HG03045 (cell line): Measurements from ENCODE around the gene CABLES2.

Source experiments
- ATAC-seq: cut with Tn5 transposase; IDR thresholded peaks from one replicate; pipeline ENCODE4 v1.9.1; 2021; ENCODE audit warnings: mild to moderate bottlenecking, moderate library complexity; ENCODE audit not compliant: unreplicated experiment

The CABLES2 gene

GRCh38 chr20:62405108-62405980 lies 1.7 kb downstream of the CABLES2 start:
- ATAC-seq: no peak

DNA sequence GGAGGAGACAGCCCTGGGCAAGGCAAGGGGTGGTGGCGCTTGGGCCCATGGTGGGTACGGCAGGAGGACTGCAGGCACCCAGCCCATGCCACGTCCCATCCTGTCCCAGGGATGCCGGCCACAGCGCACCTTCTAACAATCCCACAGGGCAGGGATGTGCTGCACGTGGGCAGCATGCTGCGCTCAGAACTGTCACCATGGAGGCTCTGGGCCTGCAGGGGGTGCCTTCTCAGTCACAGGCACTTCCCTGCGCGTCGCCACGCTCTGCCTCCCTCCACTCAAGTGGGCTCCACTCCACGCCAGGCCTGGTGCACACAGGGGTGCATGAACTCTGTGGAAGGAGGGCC lies 2.4 kb downstream of the CABLES2 start:
- ATAC-seq: no peak

DNA sequence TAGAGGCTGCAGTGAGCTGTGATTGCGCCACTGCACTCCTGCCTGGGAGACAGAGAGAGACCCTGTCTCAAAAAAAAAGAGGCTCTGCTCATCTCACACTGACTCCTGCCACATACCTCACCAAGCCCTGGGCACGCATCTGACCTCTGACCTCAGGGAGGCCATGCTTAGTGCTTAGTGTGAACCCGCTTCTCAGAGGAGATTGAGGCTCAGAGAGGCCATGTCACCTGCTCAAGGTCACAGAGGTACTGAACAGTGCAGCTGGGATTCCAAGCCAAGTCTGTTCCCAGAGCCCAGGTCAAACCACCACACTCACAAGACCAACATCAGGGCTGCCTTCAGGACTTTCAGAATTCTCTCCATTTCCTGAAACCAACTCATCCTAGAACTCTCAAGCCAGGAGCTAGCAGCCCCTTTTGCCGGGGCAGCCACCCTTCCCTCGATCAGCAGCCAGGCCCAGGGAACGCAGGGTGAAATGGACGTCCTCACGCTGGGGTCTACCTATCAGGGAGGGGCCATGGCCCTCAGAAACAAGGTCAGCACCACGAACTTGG lies 2.9 kb downstream of the CABLES2 start:
- ATAC-seq: no peak

DNA sequence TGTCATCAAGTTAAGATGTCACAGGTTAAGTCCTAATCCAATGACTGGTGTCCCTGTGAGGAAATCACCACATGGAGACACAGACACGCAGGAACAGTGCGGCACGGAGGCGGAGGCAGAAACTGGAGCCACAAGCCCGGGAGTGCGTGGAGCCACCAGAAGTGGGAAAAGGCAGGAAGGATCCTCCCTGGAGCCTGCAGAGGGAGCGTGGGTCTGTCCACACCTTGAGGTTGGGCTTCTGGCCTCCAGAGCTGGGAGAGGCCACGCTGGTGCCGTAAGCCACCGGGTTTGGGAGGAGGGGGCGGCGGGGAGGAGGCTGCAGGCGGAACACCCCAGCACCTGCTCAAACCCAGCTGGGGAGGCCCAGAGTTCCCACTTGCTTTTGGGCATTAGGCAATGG lies 3.8 kb downstream of the CABLES2 start:
- no peak for ATAC-seq

DNA sequence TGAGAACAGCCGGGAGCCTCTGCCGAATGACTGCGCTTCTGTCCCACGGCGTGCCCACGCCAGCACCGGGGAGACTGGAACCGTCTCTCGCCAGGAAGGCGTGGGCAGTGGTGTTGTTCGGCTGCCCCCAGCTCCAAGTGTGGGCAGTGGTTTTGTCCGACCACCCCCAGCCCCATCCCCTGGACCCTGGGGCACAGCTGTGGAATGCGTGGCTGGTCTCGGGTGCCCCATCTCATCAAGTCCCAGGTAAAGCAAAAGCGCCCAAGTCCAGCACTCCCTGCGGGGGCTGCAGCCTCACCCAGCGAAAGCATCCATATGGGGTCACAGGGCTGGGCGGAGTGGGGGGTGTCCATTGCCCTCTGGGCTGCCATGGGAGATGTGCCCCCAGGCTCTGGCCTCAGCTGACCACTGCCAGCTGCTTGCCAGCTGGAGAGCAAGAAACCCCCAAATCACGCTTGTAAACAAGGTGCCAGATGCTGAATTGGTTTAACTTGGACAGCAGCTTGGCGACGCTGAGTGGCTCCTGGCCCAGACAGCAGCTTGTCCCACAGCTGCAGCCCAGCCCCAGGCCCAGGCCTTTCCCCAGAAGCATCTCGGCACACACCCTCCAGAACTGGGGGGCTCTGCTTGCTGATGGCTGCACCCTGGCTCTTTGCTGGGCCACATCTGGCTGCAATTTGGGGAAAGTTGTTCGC lies 4.5 kb downstream of the CABLES2 start:
- ATAC-seq: no peak

DNA sequence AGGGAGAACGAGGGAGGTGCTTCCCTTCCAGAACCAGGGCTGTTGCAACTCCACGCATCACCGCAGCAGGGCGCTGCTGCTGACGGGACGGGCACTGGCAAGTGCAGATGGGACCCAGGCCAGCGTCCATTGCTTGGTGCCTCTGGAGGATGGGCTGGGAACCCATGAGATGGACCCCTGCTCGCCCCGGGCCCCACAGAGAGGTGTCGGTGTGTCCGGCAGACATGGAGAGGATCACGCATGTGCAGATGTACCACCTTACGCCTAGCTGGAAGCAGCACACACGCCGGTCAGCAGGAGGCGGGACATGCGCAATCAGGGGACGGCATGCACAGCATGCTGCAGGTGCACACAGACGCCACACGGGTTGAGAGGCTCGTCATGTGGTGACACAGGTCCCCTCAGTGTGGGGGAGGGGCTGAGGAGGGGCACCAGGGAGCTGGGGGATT lies 5.7 kb downstream of the CABLES2 start:
- ATAC-seq: no peak

GRCh38 chr20:62400541-62400940 lies 6.5 kb downstream of the CABLES2 start:
- no peak for ATAC-seq

- ATAC-seq: no peak
Observed at GRCh38 chr20:62400021-62400420, 7.1 kb downstream of the CABLES2 start.

DNA sequence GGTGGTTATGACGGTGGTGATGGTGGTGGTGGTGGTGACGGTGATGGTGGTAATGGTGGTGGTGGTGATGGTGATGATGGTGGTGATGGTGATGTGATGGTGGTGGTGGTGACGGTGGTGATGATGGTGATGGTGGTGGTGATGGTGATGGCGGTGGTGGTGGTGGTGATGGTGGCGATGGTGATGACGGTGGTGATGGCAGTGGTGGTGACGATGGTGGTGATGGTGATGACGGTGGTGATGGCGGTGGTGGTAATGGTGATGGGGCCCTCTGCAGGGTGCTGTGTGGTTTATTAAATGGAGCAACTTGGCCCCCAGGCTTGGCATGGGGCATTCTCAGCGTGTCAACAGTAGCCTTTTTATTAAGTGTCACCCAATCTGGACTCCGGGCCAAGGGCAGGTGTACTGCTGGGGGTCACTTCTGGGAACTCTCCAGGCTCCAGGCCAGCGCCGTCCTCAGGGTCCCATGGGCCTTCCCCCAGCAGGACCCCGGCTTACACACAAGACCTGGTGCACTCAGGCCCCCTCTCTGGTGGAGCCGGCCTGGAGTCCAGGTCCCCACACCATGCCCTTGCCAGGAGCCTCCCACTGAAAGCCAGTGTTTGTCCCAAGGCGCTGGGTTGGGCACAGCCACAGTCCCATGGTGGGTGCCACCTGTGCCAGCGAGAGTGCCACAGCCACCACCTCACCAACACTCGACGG lies 8.8 kb downstream of the CABLES2 start:
- ATAC-seq: no peak

GRCh38 chr20:62396367-62397239 lies 10.5 kb downstream of the CABLES2 start:
- ATAC-seq: no peak

GRCh38 chr20:62395311-62396242 lies 11.5 kb downstream of the CABLES2 start:
- no peak for ATAC-seq

GRCh38 chr20:62394248-62395245 lies 12.5 kb downstream of the CABLES2 start:
- ATAC-seq: no peak

DNA sequence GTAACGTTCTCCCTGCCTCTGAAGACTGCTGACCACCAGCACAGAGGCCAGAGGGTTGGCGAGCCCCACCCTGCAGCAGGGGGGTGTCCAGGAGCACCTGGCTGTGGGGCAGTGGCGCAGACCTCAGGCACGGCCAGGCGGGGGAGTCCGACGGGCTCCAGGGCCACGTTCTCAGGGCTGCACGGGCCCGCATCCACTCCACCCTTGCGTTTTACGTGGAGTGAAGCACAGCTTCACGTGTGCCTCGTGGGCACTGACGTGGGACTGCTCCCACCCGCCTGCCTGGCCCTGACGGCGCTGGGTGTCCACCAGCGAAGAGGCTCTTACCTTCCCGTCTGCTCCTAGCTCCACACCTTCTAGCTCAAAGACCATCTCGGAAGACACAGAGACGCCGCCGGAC lies 13.3 kb downstream of the CABLES2 start:
- no peak for ATAC-seq

DNA sequence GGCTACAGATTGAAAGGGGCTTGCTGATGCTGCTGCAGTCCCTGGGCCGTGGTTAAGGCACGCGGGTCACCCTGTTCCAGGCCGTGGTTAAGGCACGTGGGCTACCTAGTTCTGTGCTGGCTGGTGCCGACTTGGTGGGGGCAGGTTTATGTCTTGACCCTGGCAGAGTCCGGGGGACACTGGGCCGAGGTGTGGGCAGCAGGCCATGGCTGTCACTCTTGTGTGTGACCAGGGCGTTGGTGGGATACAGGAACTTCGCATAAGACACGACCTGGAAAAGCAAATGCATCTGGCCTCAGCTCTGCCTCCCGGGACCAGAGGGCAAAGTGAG lies 13.8 kb downstream of the CABLES2 start:
- ATAC-seq: no peak

DNA sequence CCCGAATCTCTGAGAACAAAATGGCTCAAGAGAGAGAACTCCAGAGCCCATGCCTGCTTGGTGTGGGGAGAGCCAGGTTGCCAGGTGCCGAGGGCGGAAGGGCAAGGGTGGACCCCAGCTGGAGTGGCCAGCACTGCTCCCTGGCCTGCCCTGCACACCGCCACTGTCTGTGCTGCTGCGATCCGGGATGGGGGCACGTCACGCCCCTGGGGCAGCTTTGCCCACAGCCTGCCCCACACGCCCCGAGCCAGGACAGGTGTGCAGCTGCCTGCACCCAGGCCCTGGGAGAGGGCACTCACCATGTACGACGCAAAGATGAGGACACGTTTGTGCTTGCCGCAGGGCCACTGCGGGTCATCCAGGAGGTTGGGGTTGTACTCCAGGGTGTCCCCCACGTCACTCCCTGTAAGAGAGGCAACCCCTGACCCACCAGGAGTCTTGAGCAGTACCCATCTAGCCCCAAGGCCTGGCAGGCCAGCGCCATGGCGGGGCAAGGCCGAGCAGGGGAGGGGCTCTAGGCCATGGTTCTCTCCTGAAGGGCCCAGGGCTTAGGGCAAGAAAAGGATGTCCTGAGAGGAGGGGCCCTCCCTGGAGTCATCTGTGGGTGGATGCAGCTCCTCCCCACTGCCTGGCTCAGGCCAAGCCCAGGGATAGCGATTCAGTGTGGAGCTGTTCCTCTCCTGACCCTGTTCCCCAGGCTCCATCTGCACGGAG lies 14.3 kb downstream of the CABLES2 start:
- no peak for ATAC-seq

DNA sequence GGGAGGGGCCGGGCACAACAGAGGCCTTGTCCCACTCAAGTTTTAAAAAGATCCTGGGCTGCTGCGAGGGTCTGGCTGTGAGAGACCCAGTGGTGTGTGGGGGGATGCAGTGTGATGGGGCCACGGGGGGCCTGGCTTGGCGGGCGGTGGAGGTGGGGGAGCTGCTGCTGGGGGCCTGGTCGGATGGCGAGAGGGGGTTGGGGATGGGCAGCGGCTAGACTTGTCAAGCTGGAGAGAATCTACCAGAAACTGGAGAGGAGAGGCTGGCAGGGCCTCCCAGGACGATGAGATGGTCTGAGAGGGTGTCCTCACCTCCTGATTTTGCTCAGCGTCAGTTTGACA lies 15.0 kb downstream of the CABLES2 start:
- ATAC-seq: no peak

DNA sequence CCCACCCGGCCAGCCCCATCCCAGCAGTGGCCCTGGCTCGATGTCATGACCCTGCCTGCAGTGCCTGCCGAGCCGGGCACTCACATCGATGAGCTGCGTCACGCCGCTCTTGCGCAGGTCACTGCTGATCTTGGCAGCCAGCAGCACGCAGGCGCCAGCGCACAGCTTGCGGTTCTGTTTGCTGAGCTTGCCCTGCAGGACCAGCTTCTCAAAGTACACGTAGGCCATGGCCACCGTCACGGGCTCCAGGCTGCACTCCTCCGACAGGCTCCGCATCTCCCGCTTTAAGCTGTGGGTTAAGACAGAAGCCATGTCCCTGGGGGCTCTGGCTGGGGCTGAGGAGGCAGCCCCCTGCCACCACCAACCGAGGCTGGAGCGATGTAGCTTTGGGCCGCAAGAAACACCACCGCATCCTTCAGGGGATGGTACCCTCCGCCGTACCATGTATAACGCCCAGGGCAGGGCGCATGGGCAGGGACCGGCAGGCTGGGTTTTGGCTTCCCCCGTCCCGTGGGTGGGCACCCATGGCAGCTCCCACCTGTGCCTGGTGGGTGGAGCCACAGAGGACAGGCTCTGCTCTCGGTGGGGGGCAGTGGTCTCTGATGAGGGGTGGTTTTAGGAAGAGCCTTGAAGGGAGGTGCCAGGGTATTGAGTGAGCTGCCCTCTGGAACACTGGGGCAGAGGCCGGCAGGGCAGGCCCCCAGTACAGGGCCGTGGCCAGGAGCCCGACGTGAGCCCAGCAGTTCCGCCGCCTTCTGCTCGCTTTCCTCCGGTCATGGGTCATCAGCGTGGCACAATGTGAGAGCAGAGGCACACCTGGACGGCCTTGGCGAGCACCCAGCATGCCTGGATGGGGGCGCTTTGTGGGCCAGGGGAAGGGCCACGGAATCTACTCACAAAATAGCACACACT lies 15.7 kb downstream of the CABLES2 start:
- ATAC-seq: no peak
